Stimulated activated CD4-positive, alpha-beta T cell treated with anti-CD3 and anti-CD28 coated beads, Interleukin-15, amount 100 ng/mL, for 24 hours (primary cell): ENCODE measurements around the gene SNRNP35.
"Not testable (repeated sequence)": the region's sequence is repeated elsewhere in the genome, so short reads cannot be mapped to it uniquely, and the experiment has no call there.

Experiments
- DNase-seq: peaks from one replicate; pipeline ENCODE4 v3.0.0-alpha.2; 2020

Gene SNRNP35

DNA sequence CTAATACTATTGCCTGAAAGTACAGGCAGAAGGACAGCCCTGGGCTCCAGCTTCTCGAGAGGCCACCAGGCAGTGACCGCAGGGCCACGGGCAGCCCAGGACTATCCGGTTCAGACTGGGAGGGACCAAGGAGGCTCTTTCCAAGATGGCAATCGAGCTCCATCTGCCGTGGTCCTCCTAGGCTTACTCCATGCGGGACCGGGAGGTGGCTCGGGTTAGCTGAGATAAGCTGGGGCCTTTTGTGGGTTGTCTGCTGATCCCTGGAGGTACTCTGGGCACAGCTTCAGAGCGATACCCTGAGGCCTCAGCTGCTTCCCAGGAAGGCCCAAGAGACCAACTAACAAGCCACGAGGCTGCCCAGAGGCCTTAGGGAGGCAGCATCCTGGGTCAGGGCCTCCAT lies 33.1 kb downstream of the SNRNP35 start:
- no peak for DNase-seq

GRCh38 chr12:123491481-123491880 lies 33.5 kb downstream of the SNRNP35 start:
- DNase-seq: no peak

- DNase-seq: not testable (repeated sequence)
These were observed 34.5 kb downstream of the SNRNP35 start for GRCh38 chr12:123492339-123493039.

GRCh38 chr12:123494124-123494851 lies 36.3 kb downstream of the SNRNP35 start:
- no peak for DNase-seq

DNA sequence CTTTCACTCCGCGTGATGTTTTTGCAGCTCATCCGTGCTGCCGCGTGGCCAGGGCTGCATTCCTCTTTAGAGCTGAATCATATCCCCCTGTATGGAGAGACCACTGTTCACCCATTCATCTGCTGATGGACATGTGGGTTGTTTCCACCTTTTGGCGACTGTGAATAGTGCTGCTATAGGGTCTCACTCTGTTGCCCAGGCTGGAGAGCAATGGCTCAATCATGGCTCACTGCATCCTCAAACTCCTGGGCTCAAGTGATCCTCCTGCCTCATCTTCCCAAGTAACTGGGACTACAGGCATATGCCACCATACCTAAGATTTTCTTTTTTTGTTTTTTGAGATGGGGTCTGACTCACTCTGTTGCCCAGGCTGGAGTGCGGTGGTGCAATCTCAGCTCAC lies 39.1 kb downstream of the SNRNP35 start:
- no peak for DNase-seq

GRCh38 chr12:123498126-123498825 lies 40.3 kb downstream of the SNRNP35 start:
- DNase-seq: no peak

- DNase-seq: no peak
These were observed 41.4 kb downstream of the SNRNP35 start for GRCh38 chr12:123499332-123499731.

DNA sequence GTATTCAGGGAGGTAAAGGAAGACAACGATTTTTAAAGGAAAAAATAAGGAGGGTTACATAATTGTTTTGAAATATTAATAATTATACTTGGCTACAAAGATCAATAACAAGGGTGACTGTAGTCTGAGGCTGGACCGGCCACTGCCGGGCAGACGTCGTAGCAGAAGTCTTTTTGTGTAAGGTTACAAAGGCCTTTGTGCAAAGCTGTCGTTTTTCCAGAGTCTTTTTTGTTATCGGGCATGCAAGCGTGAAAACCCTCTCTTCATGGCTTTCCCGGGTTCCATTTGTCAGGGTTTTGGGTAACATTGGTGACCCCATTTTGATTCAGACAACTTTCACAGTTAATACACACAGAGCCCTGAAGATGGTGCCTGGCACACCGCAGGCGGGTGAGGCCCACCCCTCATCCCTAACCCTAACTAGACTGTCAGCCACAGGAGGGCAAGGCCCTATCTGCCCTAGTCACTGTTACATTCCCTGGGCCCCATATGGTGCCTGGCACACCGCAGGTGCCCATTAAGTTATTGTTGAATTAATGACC lies 44.3 kb downstream of the SNRNP35 start:
- no peak for DNase-seq

GRCh38 chr12:123506059-123506842 lies 48.3 kb downstream of the SNRNP35 start:
- DNase-seq: no peak

DNA sequence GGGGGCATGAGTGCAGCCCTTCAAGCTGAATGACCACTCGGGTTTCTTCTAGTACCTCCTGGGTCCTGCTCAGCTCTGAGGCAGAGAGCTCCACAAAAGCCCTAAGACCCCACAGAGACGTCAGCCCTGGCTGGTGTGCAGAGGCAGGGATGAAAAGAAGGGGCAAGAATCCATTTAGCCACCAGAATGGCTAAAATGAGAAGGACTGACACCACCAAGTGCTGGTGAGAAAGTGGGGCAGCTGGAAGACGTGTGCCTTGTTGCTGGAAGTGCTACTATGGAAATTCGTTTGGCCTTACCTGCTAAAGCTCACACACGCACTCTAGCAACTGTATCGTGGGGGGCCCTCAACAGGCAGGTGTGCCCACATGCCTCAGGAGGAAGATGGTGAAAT lies 48.9 kb downstream of the SNRNP35 start:
- DNase-seq: no peak

DNA sequence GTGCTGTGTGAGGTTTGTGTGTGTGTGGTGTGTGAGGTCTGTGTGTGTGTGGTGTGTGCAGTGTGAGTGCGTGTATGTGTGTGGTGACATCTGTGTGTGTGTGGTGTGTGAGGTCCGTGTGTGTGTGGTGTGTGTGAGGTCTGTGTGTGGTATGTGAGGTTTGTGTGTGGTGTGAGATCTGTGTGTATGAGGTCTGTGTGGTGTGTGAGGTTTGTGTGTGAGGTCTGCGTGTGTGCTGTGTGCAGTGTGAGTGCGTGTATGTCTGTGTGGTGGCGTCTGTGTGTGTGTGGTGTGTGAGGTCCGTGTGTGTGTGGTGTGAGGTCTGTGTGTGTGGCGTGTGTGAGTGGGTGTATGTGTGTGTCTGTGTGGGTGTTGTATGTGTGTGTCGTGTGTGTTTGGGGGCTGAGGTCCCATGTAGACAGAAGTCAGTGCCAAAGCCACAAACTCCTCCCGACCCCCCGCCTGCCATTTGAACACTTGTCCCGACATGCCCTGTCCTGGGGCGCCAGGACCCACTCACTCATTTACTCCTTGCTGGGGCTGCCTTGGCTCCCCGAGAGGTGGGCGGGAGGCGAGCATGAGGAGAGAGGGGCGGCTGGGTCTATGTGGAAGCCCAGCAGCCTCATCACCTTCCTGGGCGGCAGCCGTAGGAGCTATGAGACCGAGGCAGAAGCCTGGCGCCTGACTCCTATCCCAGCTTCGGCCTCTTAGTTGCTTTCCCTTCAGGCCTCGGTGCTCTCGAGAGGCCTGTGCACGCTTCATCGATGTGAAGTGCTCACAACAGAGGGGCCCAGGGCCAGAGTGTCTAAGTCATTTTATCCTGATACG lies 55.1 kb downstream of the SNRNP35 start:
- no peak for DNase-seq

DNA sequence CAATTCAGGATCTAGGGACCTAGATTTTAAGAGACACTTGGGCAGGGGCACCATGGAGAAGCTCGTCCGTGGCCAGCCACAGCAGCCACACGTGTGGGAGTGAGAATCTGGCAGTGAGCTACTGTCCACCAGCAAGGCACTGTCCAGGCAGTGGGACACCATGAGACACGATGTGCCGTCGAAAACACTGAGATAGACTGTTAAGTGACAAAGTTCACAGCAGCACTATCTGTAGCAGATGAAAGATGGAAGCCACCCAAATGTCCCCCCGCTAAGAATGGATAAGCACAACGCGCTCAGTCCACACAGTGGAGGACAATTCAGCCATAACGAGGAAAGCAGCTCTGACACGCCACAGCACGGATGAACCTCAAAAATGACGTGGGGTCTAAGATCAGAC lies 55.9 kb downstream of the SNRNP35 start:
- DNase-seq: no peak

DNA sequence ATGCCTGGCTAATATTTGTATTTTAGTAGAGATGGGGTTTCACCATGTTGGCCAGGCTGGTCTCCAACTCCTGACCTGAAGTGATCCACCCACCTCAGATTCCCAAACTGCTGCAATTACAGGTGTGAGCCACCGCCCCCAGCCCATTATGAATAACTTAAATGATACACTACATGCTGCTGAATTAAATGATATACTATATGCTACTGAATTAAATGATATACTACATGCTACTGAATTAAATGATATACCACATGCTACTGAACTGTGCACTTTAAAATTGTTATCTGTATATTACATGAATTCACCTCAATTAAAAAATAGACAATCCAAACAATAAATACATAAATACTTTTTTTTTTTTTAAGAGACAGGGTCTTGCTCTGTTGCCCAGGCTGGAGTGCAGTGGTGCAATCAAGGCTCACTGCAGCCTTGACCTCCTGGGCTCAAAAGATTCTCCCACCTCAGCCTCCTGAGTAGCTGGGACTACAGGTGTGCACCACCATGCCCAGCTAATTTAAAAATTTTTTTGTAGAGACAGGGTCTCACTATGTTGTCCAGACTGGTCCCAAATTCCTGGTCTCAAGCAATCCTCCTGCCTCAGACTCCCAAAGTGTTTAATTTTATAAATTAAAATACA lies 56.8 kb downstream of the SNRNP35 start:
- not testable (repeated sequence) for DNase-seq

GRCh38 chr12:123516216-123516780 lies 58.4 kb downstream of the SNRNP35 start:
- DNase-seq: no peak
